ENCODE measurements around the gene GRM5. TPM values are rescaled to one million over a fixed set of nuclear protein-coding genes. Genes with fewer than 3 reads are reported as not detected.

The GRM5 gene
- total and polyA plus RNA-seq, 2 donors from 2014 or later: 0.06 to 0.63 TPM

GRCh38 chr11:88683024-88683423 lies 382.8 kb downstream of the GRM5 start:
- TF ChIP-seq CTCF (IDR thresholded peaks at IDR 0.05; ENCODE audit: borderline replicate concordance, extremely low read depth, insufficient read depth): no peak
- FAIRE-seq (no peak), DNase-seq (no peak)
- Histone ChIP-seq H3K9me3 (ENCODE audit: control insufficient read depth in 2 of 3, insufficient read depth in 1 of 3, low read length in 3 of 3) (no peaks in the 10 kb centered on the region), H3K36me3 (ENCODE audit: control insufficient read depth in 2 of 3, insufficient read depth in 3 of 3, low read length in 3 of 3) (no peaks in the 10 kb centered on the region), H3K27ac (ENCODE audit: low read depth in 2 of 2, low read length in 2 of 2) (no peak overlapping the region), H3K4me3 (ENCODE audit: low read length in 3 of 3) (no peak overlapping the region), H3K27me3 (ENCODE audit: control insufficient read depth, insufficient read depth, low read length) (no peaks in the 10 kb centered on the region), H3K9ac (ENCODE audit: low read length in 3 of 3) (no peak overlapping the region), H3K4me1 (ENCODE audit: control insufficient read depth in 2 of 3, insufficient read depth in 2 of 3, low read depth in 1 of 3, low read length in 3 of 3) (no peaks in the 10 kb centered on the region)
- intact Hi-C loops (cut with DNase I): no loop called here

DNA sequence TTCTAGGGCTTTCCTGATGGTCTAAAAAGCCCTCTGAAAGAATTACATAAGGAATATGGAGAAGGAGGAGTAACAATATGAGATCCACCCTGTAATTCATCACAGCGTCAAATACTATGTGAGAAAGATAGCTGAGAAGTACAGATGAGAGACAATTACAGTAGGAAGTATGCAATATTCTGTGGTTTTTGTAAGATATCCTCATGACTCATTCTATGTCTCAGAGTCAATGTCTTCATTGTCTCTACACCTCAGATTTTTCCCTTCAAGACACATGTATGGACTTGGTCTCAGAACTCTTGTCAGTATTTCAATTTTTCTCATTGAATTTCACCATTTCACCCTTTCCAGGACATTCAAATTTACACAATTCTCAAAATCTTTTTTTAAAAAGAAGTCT lies 385.0 kb downstream of the GRM5 start:
- no peak for FAIRE-seq
- no peak for TF ChIP-seq CTCF (IDR thresholded peaks at IDR 0.05; ENCODE audit: borderline replicate concordance, extremely low read depth, insufficient read depth)

DNA sequence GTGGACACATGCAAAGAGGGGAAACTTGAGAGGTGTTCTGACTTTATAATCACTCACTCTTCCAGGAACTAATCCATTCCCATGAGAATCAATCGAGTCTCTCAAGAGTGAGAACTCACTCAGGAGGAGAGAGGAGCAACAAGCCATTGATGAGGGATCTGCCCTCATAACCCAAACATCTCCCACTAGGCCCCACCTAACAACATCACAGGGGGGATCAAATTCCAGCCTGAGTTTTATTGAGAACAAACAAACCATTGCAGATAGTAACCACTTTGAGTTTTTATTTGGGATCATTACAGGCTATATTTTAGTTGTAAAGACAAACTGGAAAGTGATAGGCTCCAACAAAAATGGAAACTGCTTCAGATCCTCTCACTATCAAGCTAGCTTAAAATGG lies 399.4 kb downstream of the GRM5 start:
- intact Hi-C loops (cut with DNase I): no loop called here
- H3K27ac ChIP-seq (ENCODE audit: low read depth in 2 of 2, low read length in 2 of 2): no peak overlapping the region
- no peak overlapping the region for H3K9ac ChIP-seq (ENCODE audit: low read length in 3 of 3)
- H3K36me3 ChIP-seq (ENCODE audit: control insufficient read depth in 2 of 3, insufficient read depth in 3 of 3, low read length in 3 of 3): no peaks in the 10 kb centered on the region
- no peak overlapping the region for H3K4me3 ChIP-seq (ENCODE audit: low read length in 3 of 3)
- H3K9me3 ChIP-seq (ENCODE audit: control insufficient read depth in 2 of 3, insufficient read depth in 1 of 3, low read length in 3 of 3): no peaks in the 10 kb centered on the region
- TF ChIP-seq CTCF (IDR thresholded peaks at IDR 0.05; ENCODE audit: borderline replicate concordance, extremely low read depth, insufficient read depth): no peak
- H3K4me1 ChIP-seq (ENCODE audit: control insufficient read depth in 2 of 3, insufficient read depth in 2 of 3, low read depth in 1 of 3, low read length in 3 of 3): no peaks in the 10 kb centered on the region
- no peak for DNase-seq
- FAIRE-seq: no peak
- H3K27me3 ChIP-seq (ENCODE audit: control insufficient read depth, insufficient read depth, low read length): no peaks in the 10 kb centered on the region

More for the DNA sequence above, 385.0 kb downstream of the GRM5 start:
- no peaks in the 10 kb centered on the region for H3K4me1 ChIP-seq (ENCODE audit: control insufficient read depth in 2 of 3, insufficient read depth in 2 of 3, low read depth in 1 of 3, low read length in 3 of 3)
- DNase-seq: no peak
- no peak overlapping the region for H3K9ac ChIP-seq (ENCODE audit: low read length in 3 of 3)
- no peaks in the 10 kb centered on the region for H3K27me3 ChIP-seq (ENCODE audit: control insufficient read depth, insufficient read depth, low read length)
- H3K9me3 ChIP-seq (ENCODE audit: control insufficient read depth in 2 of 3, insufficient read depth in 1 of 3, low read length in 3 of 3): no peaks in the 10 kb centered on the region
- H3K27ac ChIP-seq (ENCODE audit: low read depth in 2 of 2, low read length in 2 of 2): no peak overlapping the region
- no peak overlapping the region for H3K4me3 ChIP-seq (ENCODE audit: low read length in 3 of 3)
- H3K36me3 ChIP-seq (ENCODE audit: control insufficient read depth in 2 of 3, insufficient read depth in 3 of 3, low read length in 3 of 3): no peaks in the 10 kb centered on the region
- intact Hi-C loops (cut with DNase I): no loop called here

GRCh38 chr11:88657076-88657738 lies 408.6 kb downstream of the GRM5 start:
- Histone ChIP-seq H3K4me3 (ENCODE audit: low read length in 3 of 3) (no peak overlapping the region), H3K36me3 (ENCODE audit: control insufficient read depth in 2 of 3, insufficient read depth in 3 of 3, low read length in 3 of 3) (no peaks in the 10 kb centered on the region), H3K27me3 (ENCODE audit: control insufficient read depth, insufficient read depth, low read length) (no peaks in the 10 kb centered on the region), H3K27ac (ENCODE audit: low read depth in 2 of 2, low read length in 2 of 2) (no peak overlapping the region), H3K4me1 (ENCODE audit: control insufficient read depth in 2 of 3, insufficient read depth in 2 of 3, low read depth in 1 of 3, low read length in 3 of 3) (no peaks in the 10 kb centered on the region), H3K9me3 (ENCODE audit: control insufficient read depth in 2 of 3, insufficient read depth in 1 of 3, low read length in 3 of 3) (no peaks in the 10 kb centered on the region), H3K9ac (ENCODE audit: low read length in 3 of 3) (no peak overlapping the region)
- no peak for TF ChIP-seq CTCF (IDR thresholded peaks at IDR 0.05; ENCODE audit: borderline replicate concordance, extremely low read depth, insufficient read depth)
- FAIRE-seq (no peak), DNase-seq (peak in 2 of 5 donors; percentile 4 to 9)
- intact Hi-C loops (cut with DNase I): no loop called here

Data from kidney (tissue), 14 donors.